Middle frontal gyrus (tissue), 1 donor: Measurements from ENCODE around the gene FHIT.

Experiments
- DNase-seq: peaks from one replicate; pipeline ENCODE4 v3.0.0-alpha.2; 2015; ENCODE audit warnings: low spot score; ENCODE audit errors: extremely low spot score

FHIT gene

DNA sequence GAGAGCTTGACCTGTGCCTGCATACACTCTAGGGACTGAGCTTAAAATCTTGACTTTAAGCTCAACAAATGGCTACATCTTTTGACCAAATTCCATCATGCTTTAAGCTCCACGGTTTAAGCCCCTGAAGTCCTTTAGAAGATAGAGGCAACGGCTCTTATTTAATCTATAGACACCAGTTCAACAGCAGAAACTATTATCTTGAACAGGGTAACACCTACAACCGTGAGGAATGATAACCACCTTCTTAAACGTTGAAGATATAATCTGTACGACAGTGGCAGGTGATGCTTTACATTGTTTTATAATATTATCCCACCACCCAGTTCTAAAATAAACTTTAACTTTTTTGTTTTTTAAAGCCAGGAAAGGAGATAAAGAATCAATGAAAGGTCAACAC is 1007.8 kb downstream of the FHIT start:
- no peak for DNase-seq

DNA sequence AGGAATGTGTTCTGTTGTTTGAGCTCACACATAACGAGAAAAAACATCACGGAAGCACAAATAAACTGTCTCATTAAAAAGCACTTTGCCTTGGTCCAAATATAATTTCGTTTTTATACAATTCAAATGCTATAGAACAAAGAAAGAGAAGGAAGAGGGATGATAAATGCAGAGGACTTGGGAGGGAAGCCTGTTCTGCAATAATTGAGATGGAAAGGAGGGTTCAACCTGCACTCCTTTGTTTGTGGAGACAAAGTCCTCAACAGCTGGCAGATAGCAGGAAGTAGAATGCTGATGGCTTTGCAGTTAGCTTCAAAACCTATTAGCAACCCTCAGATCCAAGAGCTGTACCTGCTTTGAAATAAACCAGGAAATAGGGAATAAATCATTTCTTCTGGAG is 1010.8 kb downstream of the FHIT start:
- no peak for DNase-seq

DNA sequence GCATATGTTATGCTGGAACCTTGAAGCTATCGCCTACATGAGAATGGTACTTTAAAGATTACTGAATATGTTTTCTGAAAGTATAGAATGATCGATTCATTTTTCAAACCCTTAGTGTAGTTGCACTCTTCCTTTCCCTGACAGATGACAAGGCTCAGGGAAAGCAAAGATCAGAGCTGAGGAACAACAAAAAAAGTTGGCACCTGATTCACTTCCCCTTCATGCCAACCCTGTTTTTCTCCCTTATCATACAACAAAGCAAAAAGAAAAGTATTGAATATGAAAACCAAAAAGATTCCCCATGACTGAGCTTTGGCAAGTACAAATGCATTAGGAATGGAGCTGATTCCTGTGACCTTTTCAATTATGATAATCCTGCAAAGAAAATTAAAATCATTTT is 1012.7 kb downstream of the FHIT start:
- no peak for DNase-seq

DNA sequence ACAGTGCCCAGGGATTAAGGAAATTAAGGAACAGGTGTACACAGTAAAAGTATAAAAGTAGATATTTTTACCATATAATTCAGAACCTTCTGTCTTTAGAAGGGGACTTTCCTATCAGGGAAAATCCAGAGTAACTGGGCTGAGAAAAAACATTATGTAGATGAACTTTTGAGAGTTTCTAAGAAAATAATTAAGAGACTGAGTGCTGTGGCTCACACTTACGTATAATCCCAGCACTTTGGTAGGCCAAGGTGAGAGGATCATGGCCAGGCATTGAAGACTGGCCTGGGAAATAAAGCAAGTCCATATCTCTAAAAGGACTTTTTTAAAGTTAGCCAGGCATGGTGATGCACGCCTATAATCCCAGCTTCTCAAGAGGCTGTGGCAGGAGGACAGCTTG is 1021.8 kb downstream of the FHIT start:
- no peak for DNase-seq

- no peak for DNase-seq
Observed at GRCh38 chr3:60228823-60229222, 1022.4 kb downstream of the FHIT start.

DNA sequence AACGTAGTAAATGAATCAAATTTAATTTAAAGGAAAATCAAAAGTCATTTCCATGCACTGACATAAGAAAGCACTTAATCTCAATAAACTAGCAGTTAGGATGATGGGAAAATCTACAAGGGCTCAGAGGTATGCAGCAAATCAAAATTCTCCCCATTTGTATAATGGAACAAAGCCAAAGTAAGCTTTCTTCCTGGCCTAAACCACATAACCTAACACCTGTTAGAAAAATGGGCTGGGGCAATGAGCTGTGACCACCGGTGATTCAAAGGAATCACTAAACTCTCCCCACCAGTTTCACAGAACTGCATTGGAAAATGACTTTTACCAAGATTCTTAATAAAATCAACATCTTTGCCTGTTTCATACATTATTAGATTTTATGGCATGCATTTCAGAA is 1024.3 kb downstream of the FHIT start:
- no peak for DNase-seq

DNA sequence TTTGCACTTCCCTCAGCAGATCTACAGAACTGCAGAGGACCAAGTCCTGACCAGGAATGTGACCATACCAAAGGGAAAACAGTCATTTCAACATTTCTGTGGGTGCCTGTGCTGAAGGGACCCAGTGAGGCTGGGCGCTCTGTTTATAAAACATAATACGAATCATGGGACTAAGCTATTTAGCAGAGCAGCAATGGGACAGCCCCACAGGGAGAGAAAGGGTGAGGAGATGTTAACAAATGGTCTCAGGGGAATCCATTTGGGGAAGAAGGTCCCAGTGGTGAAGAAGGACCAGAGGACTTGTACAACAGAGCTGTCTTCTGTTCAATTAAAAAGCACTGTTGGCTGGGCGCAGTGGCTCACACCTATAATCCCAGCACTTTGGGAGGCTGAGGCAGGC is 1025.4 kb downstream of the FHIT start:
- DNase-seq: no peak

- no peak for DNase-seq
Observed at GRCh38 chr3:60220768-60221167, 1030.5 kb downstream of the FHIT start.

DNA sequence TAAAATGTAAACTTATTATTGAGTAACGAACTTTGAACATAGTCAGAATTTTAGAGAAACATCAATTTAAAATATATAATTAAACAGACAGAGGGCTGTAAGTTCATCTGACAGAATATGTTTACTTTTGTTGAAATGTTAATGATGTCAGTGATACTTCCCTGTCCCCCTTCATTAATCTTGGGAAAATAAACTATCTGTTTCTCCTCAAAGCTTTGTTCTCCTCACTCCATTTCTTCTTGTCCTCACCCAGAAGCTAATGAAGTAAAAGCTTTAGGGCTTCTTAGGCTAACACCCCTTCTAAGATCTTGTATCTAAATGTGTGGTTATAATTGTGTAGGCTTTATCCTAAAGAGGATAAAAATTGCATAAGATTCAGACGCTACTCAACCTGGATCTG is 1031.8 kb downstream of the FHIT start:
- DNase-seq: no peak

GRCh38 chr3:60217156-60217911 is 1033.9 kb downstream of the FHIT start:
- DNase-seq: no peak

DNA sequence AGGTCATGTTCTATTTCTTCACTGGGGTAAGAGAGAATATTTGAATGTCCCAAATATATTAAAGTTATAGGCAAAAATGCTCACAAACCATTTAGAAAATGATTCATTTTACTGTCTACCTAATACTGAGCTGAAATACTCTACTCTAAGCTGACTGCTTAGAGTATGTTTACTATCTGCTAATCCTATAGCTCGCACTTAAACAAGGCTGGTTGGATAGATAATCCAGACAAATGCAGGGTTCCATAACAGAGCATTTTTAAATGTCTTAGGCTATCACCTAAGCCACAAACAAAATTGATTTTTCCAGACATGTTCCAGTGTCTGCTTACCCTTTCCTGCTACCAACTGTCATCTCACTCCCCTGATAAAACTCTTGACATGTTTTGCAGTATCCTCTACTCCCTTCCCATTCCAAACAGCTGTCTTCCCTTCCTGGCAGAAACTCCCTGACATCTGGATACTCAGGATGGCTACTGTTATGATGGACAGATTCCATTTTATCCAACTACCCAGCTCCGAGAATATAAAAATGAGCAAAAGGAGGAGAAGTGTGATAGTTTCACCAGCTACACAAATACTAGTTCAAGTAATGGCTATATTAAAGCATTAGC is 1034.7 kb downstream of the FHIT start:
- no peak for DNase-seq

GRCh38 chr3:60215946-60216345 is 1035.3 kb downstream of the FHIT start:
- DNase-seq: no peak

GRCh38 chr3:60207905-60208304 is 1043.3 kb downstream of the FHIT start:
- no peak for DNase-seq

DNA sequence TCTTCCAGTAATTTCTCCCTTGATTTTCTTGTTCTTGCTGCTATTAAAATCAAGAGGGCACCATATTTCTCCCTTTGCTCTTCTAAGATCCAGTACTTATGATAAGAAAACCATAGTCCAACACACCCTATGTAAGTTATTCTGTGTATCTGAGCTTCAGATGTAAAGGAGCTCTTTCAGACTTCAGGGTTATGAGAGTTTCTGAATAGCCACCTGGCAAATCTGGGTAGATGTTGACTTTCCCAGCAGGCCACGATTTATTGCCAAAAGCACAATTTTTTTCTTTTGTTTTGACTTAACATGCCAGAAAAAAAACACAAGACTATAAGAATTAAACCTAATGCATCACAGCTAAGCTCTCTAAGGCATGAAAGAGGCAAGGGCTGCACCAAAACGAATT is 1045.0 kb downstream of the FHIT start:
- DNase-seq: no peak

GRCh38 chr3:60202052-60202726 is 1049.1 kb downstream of the FHIT start:
- DNase-seq: no peak

DNA sequence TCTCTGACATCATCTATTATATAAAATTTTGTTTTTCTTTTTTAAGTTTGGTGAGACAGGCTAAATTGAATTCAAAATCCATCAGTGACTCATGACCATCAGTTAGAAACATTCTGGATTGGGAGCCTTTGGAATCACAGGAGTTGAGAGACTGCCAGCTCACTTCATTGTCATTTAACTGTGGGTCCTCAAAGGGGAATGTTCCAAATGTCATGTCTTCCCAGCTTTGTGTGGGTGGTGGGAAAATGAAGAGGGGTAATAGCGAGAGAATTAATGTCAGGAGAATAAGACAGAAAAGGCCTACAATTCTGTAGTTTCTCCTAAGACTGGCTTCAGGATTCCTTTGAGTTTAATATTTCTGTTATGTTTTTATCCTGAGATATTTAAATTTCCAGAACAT is 1051.9 kb downstream of the FHIT start:
- DNase-seq: no peak

DNA sequence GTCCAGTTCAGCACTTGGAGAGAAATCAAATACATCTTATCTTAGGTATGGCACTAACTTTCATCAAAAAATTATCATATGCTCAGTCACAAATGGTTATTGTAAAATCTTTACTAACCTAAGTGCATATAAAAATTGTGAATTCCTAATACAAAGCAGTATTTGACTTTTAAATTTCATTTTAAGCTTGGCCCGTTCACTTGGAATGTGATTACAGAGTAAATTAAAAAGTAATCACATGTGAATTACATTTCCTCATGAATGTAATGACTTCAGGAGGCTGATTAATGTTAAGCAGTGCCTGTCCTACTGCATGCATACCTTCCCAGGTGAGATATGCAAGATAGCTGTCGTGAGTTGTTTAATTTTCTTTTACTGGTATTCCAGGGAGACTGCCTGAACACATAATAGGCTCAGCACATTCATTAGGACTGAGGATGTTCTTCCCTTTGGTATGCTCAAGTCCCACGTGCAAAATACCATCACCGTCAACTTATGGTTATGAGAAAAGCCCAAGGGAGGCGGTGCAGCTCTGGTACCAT is 1053.0 kb downstream of the FHIT start:
- DNase-seq: no peak

GRCh38 chr3:60192297-60193114 is 1058.7 kb downstream of the FHIT start:
- no peak for DNase-seq

DNA sequence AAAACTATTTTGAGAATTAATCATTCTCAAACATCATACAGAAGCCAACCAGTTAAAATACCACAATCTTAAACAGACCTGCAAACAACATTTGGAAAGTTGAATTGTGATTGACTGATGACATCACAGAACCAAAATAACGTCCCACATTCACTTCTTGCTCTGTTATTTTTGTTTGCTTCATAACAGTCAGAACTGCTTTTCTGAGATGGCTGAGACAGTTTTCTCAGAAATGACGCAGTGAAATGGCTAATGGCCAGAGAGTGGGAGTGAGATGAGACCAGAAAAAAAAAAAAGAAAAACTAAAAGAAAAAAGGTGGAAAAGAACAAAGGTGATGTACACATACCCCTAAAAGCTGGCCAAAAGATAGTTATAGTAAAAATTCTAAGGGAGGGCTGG is 1061.2 kb downstream of the FHIT start:
- no peak for DNase-seq

DNA sequence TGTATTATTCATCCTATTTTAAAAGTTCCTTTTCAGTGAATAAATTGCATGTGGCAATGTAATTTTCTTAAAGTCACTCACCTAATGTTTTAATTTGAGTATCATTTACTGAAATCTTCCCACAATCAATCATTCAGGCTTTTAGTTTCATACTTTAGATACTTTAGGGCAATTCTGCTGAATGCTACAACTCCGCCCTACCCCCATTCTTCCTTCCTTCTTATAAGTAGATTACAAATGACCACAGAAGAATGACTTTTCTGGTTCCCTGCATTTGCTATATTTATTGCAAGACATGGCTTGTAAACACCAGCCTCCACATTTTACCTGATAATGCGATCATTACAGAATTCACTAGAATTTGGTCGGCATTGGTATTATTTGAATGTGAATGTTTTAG is 1061.9 kb downstream of the FHIT start:
- no peak for DNase-seq

- no peak for DNase-seq
Observed at GRCh38 chr3:60188803-60189202, 1062.4 kb downstream of the FHIT start.

- DNase-seq: no peak
Observed at GRCh38 chr3:60187343-60187742, 1063.9 kb downstream of the FHIT start.
